Measurements from ENCODE around the gene UBE2I. TPM values are rescaled to one million over a fixed set of nuclear protein-coding genes. Genes with fewer than 3 reads are reported as not detected.

The UBE2I gene
- total RNA-seq, 1 experiment from 2014 or later, result 290 TPM

GRCh38 chr16:1285669-1286512, 23.5 kb upstream of the UBE2I start:
- Histone ChIP-seq H4K20me1 (ENCODE audit: control insufficient read depth, insufficient read depth, insufficient read length) (no peaks in the 10 kb centered on the region), H3K9me3 (ENCODE audit: control insufficient read depth, low read depth, low read length) (no peaks in the 10 kb centered on the region), H2BK5ac (ENCODE audit: insufficient read length, low read length) (no peak overlapping the region), H2BK120ac (ENCODE audit: low read depth, low read length, poor library complexity, severe bottlenecking) (no peak overlapping the region), H2BK15ac (ENCODE audit: low read depth, low read length) (no peak overlapping the region), H4K91ac (ENCODE audit: insufficient read length, low read depth, low read length) (no peak overlapping the region), H2BK20ac (ENCODE audit: low read depth, low read length, poor library complexity, severe bottlenecking) (no peak overlapping the region), H3K4me2 (ENCODE audit: insufficient read depth, insufficient read length, low read length) (no peak overlapping the region), H2AFZ (ENCODE audit: low read length) (no peak overlapping the region), H3T11ph (ENCODE audit: low read length) (no peak overlapping the region), H3K79me1 (ENCODE audit: insufficient read depth, low read depth, low read length, poor library complexity, severe bottlenecking) (no peaks in the 10 kb centered on the region), H3K27me3 (ENCODE audit: insufficient read depth, low read length) (peaks cover 7% of the 10 kb centered on the region; the same call in 1 of the 2 replicates), H3K79me2 (ENCODE audit: insufficient read depth, low read length) (no peaks in the 10 kb centered on the region), H2BK12ac (ENCODE audit: insufficient read length, low read depth, low read length) (no peak overlapping the region), H3K23me2 (ENCODE audit: insufficient read length, low read depth, low read length, poor library complexity, severe bottlenecking) (no peaks in the 10 kb centered on the region), H4K5ac (ENCODE audit: insufficient read length, low read depth, low read length) (no peak overlapping the region), H3K4me1 (ENCODE audit: insufficient read depth, low read length) (no peaks in the 10 kb centered on the region; the same call in 1 of the 2 replicates), H3K18ac (ENCODE audit: insufficient read length, low read depth, low read length) (no peak overlapping the region), H4K8ac (replicated peaks; ENCODE audit: insufficient read length, low read depth, low read length) (no peak overlapping the region), H3K23ac (ENCODE audit: insufficient read length, low read depth, low read length) (no peak overlapping the region), H2AK5ac (ENCODE audit: insufficient read length, low read length) (no peak overlapping the region), H3K56ac (ENCODE audit: insufficient read length, low read depth, low read length) (no peak overlapping the region), H3K14ac (ENCODE audit: insufficient read depth, low read length) (no peak overlapping the region; the same call in 1 of the 2 replicates), H3K27ac (ENCODE audit: insufficient read length, low read depth, low read length) (no peak overlapping the region), H3K9ac (ENCODE audit: extremely low read depth, insufficient read length, low read length) (no peak overlapping the region), H3K4ac (ENCODE audit: low read depth, low read length) (no peak overlapping the region)
- H3K4me1 Mint-ChIP-seq, result peaks cover 22 to 38% of the 10 kb centered on the region in 2 experiments
- H3K36me3 Mint-ChIP-seq (ENCODE audit: insufficient read depth in 1 of 3, low read depth in 3 of 3), result no peaks in the 10 kb centered on the region
- DNase-seq, result no peak
- no peak overlapping the region for H3K27ac Mint-ChIP-seq
- peak; percentile 50 for TF ChIP-seq CTCF (conservative IDR thresholded peaks at IDR 0.05)
- peak overlapping the region in 1 of 2 experiments; percentile 26; a peak in 1 of 5 replicates for H3K4me3 Mint-ChIP-seq
- no peaks in the 10 kb centered on the region for H3K9me3 Mint-ChIP-seq
- WGBS (ENCODE audit: extremely low coverage, insufficient read length, low lambda C conversion rate), result no CpG with 5 or more reads among the region's 38 CpGs
- H3K27me3 Mint-ChIP-seq (ENCODE audit: low read depth), result peaks cover 69% of the 10 kb centered on the region

Data from H9 (cell line).